HG02884 (cell line): Measurements from ENCODE around the gene NFASC.

ENCODE experiments used
- ATAC-seq: cut with Tn5 transposase; IDR thresholded peaks from one replicate; pipeline ENCODE4 v1.9.1; 2021; ENCODE audit warnings: mild to moderate bottlenecking, moderate library complexity; ENCODE audit not compliant: unreplicated experiment

The NFASC gene

GRCh38 chr1:204958317-204959307 is 88.0 kb downstream of the NFASC start:
- no peak for ATAC-seq

DNA sequence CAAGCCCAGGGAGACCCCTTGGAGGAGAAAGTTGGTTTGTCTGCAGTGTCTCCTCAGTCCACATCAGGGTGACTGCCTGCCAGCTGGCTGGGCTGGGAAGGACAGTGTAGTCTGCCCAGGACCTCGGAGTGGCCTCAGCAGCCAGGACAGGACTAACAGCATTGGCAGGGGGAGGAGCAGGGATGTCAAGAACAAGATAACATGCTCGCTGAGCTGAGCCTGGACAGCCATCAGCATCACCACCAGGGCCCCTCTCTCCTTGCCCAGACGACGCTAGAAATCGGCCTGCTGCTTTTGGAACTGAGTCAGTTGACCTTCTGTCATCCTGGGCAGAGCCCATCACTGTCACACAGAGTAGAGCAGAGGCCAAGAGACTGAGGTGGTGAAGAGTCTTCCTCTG is 88.7 kb downstream of the NFASC start:
- ATAC-seq: no peak

- no peak for ATAC-seq
Observed at GRCh38 chr1:204959836-204960235, 89.2 kb downstream of the NFASC start.

DNA sequence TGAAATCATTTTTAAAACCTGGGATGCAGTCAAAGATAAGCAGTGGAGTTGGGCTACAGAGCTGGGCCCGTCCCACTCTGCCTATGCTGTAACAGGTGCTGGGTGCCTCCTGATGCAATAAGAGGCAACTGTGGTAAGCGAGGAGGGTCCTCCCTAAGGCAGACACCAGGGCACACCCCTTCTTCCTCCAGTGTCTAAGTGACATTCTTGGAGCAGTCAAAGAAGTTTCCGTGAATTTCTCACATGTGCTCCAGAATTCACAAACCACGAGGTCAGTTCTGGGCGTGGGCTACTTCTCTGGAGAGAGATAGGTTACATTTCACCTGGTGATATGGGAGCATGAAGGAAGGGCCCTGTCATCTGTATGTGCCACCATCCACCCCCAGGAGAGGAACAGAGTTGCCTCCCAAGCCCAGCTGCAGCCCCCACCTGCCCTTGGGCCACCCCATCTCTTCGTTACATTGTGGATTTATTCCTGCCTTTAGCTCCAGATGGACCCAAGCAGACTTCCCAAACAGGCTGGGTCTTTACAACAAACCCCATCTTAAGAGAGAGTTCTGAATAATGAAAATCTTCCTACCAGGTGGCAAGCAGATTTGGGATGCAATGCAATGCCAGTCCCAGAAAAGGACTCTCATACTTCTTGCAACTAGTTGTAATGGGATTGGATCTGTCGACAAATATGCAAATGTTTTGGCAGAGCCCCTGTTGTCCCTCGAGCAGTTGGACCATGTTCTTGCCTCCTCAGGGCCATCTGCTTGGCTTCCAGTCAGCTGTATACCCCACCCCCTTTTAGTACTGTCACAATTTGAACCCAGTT is 89.9 kb downstream of the NFASC start:
- no peak for ATAC-seq

DNA sequence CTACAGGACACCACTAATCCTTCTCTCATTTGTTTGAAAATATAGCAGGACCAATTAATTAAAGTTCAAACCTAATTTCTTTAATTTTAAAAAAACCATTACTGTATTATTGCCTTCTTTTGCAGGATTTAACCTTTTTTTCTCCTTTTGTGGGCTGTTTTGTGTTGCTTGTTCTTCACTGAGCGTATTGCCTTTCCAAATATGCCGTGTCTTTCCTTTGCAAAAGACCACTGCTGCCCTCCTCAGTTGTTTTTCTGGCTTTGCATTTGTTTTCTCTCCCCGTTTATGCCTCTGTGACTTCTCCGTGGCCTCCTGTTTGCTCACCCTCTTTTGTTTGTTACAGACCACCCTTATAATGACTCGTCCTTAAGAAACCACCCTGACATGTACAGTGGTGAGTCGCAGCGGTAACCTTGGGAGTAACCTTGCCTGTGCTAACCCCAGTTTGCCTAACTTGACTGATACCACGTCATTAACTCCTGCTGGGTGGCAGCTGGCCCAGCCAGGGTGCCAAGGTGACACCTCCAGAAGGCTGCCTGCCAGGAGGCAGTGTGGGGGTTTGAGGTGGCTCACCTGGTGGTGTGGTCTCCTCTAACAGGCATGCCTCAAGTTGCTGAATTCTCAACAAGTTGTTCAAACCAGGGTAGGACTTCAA is 91.2 kb downstream of the NFASC start:
- no peak for ATAC-seq

DNA sequence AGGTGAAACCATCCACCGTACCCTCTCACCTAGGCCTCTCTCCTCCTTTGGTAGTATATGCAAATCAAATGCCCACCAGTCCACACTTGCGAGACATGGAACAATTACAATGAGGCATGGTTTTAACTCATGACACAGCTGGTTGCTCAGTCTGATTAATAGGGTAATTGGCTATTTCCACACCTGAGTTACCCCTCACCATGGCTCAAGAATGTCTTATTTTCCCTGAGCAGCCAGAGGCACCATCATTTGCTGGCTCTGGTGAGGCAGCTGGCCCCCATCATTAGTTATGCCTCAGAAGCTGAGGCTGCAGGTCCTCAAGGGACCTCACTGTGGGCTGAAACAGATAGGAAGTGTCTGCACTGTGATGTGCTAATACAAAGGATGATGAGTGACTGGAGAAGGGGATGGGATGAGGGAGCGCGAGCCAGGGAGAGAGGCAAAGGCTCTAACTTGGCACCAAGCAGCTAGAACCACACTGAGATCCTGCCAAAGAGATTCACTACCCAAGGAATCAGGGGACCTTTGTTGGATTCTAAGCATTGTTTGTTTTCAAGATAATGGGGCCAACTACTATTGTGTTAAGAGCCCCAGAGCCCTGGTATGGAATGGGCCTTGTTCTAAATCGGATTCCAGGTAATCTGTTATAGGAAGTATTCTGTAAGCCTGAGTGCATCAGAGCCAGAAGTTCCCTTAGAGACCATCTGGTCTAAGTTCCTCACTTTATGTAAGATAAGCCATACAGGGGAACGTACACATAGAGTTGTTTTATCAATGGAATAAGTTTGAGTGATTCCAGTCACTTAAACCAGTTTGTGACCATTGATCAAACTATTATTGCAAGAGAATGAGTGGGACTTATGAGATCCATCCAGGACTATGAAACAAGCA is 92.3 kb downstream of the NFASC start:
- ATAC-seq: no peak

GRCh38 chr1:204967451-204967850 is 96.8 kb downstream of the NFASC start:
- ATAC-seq: no peak

GRCh38 chr1:204968135-204968534 is 97.5 kb downstream of the NFASC start:
- no peak for ATAC-seq

DNA sequence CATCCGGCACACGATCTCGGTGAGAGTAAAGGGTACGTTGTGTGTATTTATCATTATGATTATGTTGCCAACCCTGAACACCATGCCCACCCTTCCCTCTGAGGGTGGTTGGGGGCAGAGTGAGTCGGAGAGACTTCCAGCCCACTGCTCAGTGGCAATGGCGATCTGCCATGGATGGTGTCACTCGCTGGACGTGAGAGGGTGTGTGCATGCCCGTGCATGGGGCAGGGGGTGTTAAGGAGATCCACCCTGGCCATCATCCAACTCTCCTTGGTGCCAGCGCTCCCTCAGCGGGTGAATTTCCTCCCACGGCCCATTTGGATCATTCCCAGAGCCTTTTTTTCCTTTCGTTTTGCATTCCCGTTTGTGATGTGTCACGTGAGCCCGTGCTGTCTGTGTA is 98.3 kb downstream of the NFASC start:
- no peak for ATAC-seq

GRCh38 chr1:204970937-204971336 is 100.3 kb downstream of the NFASC start:
- ATAC-seq: no peak

GRCh38 chr1:204971517-204972336 is 101.1 kb downstream of the NFASC start:
- ATAC-seq: no peak

- no peak for ATAC-seq
Observed at GRCh38 chr1:204972426-204972825, 101.8 kb downstream of the NFASC start.

GRCh38 chr1:204973449-204973848 is 102.8 kb downstream of the NFASC start:
- no peak for ATAC-seq

- no peak for ATAC-seq
Observed at GRCh38 chr1:204974327-204974726, 103.7 kb downstream of the NFASC start.

DNA sequence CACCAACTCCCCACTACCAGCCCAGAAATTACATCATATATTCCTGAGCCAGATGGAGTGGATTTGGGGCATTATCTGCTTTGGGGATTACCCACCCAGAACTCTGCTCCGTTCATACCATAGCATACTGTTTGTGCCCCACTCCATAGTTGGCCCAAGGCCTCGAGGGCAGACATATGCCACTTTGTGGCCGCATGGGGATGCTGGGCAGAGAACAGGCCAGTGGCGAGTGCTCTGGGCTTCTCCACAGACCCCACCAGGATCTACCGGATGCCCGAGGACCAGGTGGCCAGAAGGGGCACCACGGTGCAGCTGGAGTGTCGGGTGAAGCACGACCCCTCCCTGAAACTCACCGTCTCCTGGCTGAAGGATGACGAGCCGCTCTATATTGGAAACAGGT is 104.4 kb downstream of the NFASC start:
- ATAC-seq: no peak

GRCh38 chr1:204975568-204976235 is 105.0 kb downstream of the NFASC start:
- no peak for ATAC-seq

DNA sequence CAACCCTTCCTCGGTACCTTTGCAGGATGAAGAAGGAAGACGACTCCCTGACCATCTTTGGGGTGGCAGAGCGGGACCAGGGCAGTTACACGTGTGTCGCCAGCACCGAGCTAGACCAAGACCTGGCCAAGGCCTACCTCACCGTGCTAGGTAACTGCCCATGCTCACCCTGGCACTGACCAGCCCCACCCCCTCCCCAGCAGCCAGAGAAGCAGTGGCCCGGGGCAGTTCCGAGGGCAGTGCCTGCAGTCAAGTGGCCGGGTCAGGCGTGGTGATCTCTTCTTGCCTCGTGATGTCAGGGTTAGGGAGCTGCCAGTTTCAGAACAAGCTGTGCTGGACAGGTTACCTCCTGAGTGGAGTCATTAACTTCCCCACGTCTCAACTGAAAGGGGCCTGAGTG is 106.0 kb downstream of the NFASC start:
- no peak for ATAC-seq

- no peak for ATAC-seq
Observed at GRCh38 chr1:204977318-204977717, 106.7 kb downstream of the NFASC start.

GRCh38 chr1:204978782-204979181 is 108.1 kb downstream of the NFASC start:
- ATAC-seq: no peak
